ENCODE results near the gene SLC12A7. TPM values are rescaled to one million over a fixed set of nuclear protein-coding genes. Genes with fewer than 3 reads are reported as not detected.

SLC12A7 gene
- total RNA-seq, 6 experiments from 2014 or later = 38.9 to 65.2 (median 53.3) TPM

DNA sequence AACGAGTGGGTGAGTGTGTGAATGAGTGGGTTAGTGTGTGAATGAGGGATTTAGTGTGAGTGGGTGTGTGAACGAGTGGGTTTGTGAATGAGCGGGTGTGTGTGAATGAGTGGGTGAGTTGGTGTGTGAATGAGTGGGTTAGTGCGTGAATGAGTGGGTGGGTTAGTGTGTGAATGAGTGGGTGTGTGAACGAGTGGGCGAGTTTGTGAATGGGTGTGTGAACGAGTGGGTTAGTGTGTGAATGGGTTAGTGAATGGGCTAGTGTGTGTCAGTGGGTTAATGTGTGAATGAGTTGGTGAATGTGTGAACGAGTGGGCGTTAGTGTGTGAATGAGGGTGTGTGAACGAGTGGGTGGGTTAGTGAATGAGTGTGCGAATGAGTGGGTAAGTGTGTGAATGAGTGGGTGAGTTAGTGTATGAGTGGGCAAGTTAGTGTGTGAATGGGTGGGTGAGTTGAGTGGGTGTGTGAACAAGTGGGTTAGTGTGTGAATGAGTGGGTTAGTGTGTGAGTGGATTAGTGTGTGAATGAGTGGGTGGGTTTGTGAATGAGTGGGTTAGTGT, 63.6 kb downstream of the SLC12A7 start:
- TF ChIP-seq POLR2A (IDR thresholded peaks at IDR 0.05) = no peak
- TF ChIP-seq, protein P1, sequence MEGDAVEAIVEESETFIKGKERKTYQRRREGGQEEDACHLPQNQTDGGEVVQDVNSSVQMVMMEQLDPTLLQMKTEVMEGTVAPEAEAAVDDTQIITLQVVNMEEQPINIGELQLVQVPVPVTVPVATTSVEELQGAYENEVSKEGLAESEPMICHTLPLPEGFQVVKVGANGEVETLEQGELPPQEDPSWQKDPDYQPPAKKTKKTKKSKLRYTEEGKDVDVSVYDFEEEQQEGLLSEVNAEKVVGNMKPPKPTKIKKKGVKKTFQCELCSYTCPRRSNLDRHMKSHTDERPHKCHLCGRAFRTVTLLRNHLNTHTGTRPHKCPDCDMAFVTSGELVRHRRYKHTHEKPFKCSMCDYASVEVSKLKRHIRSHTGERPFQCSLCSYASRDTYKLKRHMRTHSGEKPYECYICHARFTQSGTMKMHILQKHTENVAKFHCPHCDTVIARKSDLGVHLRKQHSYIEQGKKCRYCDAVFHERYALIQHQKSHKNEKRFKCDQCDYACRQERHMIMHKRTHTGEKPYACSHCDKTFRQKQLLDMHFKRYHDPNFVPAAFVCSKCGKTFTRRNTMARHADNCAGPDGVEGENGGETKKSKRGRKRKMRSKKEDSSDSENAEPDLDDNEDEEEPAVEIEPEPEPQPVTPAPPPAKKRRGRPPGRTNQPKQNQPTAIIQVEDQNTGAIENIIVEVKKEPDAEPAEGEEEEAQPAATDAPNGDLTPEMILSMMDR (IDR thresholded peaks at IDR 0.05) = no peak
- WGBS (ENCODE audit: insufficient coverage, low coverage, low lambda C conversion rate, missing lambda C conversion rate) = 85% methylated on average over 11 of the region's 11 CpGs

GRCh38 chr5:1047332-1047965, 64.4 kb downstream of the SLC12A7 start:
- no peaks in the 10 kb centered on the region for H3K27me3 ChIP-seq
- ATAC-seq (no peak), DNase-seq (peak in 1 of 3 donors; percentile 4)
- H3K36me3 ChIP-seq = peaks cover 0 to 18% (median 8%) of the 10 kb centered on the region in 4 donors
- intact Hi-C loops (cut with DNase I) = no loop called here
- no peaks in the 10 kb centered on the region for H3K9me3 ChIP-seq
- TF ChIP-seq, protein P1 (IDR thresholded peaks at IDR 0.05) = no peak
- TF ChIP-seq POLR2A (IDR thresholded peaks at IDR 0.05) = no peak
- no peaks in the 10 kb centered on the region for H3K4me1 ChIP-seq
- no peak overlapping the region for H3K27ac ChIP-seq
- WGBS (ENCODE audit: insufficient coverage, low coverage, low lambda C conversion rate, missing lambda C conversion rate) = 80% methylated on average over 11 of the region's 11 CpGs
- no peak overlapping the region for H3K4me3 ChIP-seq

More for the DNA sequence above, 63.6 kb downstream of the SLC12A7 start:
- no peak for ATAC-seq
- Histone ChIP-seq H3K27ac (no peak overlapping the region), H3K4me1 (no peaks in the 10 kb centered on the region), H3K36me3 (peaks cover 0 to 26% (median 12%) of the 10 kb centered on the region in 4 donors), H3K4me3 (no peak overlapping the region), H3K9me3 (no peaks in the 10 kb centered on the region), H3K27me3 (no peaks in the 10 kb centered on the region)
- intact Hi-C loops (cut with DNase I) = no loop called here
- no peak for DNase-seq

GRCh38 chr5:1045960-1046560, 65.8 kb downstream of the SLC12A7 start:
- no peaks in the 10 kb centered on the region for H3K4me1 ChIP-seq
- 84% methylated on average over 9 of the region's 9 CpGs for WGBS (ENCODE audit: insufficient coverage, low coverage, low lambda C conversion rate, missing lambda C conversion rate)
- H3K27me3 ChIP-seq = no peaks in the 10 kb centered on the region
- H3K4me3 ChIP-seq = no peak overlapping the region
- DNase-seq (no peak), ATAC-seq (no peak)
- intact Hi-C loops (cut with DNase I) = no loop called here
- H3K9me3 ChIP-seq = no peaks in the 10 kb centered on the region
- TF ChIP-seq, protein P1 (IDR thresholded peaks at IDR 0.05) = no peak
- no peak for TF ChIP-seq POLR2A (IDR thresholded peaks at IDR 0.05)
- H3K36me3 ChIP-seq = peaks cover 0 to 5% (median 2%) of the 10 kb centered on the region in 4 donors
- no peak overlapping the region for H3K27ac ChIP-seq

- Histone ChIP-seq H3K4me1 (no peaks in the 10 kb centered on the region), H3K27me3 (no peaks in the 10 kb centered on the region), H3K27ac (no peak overlapping the region), H3K9me3 (no peaks in the 10 kb centered on the region), H3K4me3 (no peak overlapping the region), H3K36me3 (no peaks in the 10 kb centered on the region)
- no peak for TF ChIP-seq POLR2A (IDR thresholded peaks at IDR 0.05)
- TF ChIP-seq, protein P1 (IDR thresholded peaks at IDR 0.05) = no peak
- no peak for DNase-seq
- WGBS (ENCODE audit: insufficient coverage, low coverage, low lambda C conversion rate, missing lambda C conversion rate) = 72% methylated on average over 5 of the region's 5 CpGs
- ATAC-seq = no peak
- intact Hi-C loops (cut with DNase I) = no loop called here
These were observed 67.7 kb downstream of the SLC12A7 start for GRCh38 chr5:1044117-1044516.

Data from right lobe of liver (tissue), 6 donors.